ENCODE measurements around the gene CDC42EP5.

Gene CDC42EP5

GRCh38 chr19:54461210-54461609, 11.9 kb downstream of the CDC42EP5 start:
- H3K9ac ChIP-seq: peak overlapping the region; percentile 47 to 97 (median 71); a peak in 20 of 22 replicates

DNA sequence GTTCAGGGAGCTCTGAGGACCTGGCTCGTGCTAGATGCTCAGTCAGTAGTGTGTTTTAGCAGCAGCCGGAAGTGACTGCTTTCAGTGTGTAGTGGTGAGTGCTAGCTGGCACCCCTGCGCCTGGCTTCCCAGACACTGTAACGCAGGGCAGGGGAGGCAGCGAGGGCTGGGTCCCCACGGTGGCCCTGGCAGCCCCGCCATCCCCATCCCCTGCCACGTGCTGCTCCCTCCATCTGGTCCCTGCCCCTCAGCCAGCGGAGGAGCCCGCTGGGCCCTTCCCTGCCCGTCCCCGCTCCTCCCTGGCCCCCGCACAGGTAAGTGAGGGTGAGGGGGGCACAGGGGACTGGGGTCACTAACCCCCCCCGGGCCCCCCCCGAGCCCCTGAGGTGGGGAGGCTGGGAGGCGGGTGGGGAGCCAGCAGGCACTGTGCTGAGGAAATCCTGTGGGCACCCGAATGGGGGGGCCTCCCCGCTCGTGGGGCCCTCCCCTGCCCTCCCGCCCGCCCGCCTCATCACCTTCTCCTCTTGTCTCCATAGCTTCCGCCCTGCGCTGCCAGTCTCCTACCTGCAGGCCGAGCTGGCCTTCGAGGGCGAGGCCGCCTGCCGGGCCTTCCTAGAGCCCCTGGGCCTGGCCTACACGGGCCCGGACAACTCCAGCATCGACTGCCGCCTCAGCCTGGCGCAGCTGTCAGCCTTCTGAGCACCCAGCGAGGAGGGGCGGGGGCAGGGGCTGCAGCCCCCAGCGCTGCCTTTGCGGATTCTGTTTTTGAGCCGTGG, 12.7 kb downstream of the CDC42EP5 start:
- H3K4me2 ChIP-seq: peak overlapping the region; percentile 94 to 100 (median 99)
- H3K27me3 ChIP-seq: no peaks in the 10 kb centered on the region
- H3K36me3 ChIP-seq: peaks cover 65 to 70% (median 68%) of the 10 kb centered on the region in 11 experiments
- peaks cover 68 to 76% (median 71%) of the 10 kb centered on the region in 11 experiments for H4K20me1 ChIP-seq
- H3K4me3 ChIP-seq: peak overlapping the region in 5 of 10 experiments; percentile 41 to 76 (median 51); a peak in 5 of 20 replicates
- H3K9me3 ChIP-seq (replicated peaks in 1 of 11): no peaks in the 10 kb centered on the region
- no peak for TF ChIP-seq Cebpa-rat (IDR thresholded peaks at IDR 0.05)
- peak overlapping the region in 6 of 11 experiments; percentile 2 to 47 (median 14); a peak in 9 of 22 replicates for H3K27ac ChIP-seq
- H3K4me1 ChIP-seq: peaks cover 50 to 75% (median 62%) of the 10 kb centered on the region in 10 experiments
- peak overlapping the region; percentile 47 to 97 (median 71); a peak in 21 of 22 replicates for H3K9ac ChIP-seq

More at GRCh38 chr19:54461210-54461609, 11.9 kb downstream of the CDC42EP5 start:
- Histone ChIP-seq H4K20me1 (peaks cover 60 to 68% (median 63%) of the 10 kb centered on the region in 11 experiments), H3K27ac (peak overlapping the region in 5 of 11 experiments; percentile 20 to 47 (median 41); a peak in 8 of 22 replicates), H3K4me2 (peak overlapping the region; percentile 94 to 100 (median 99)), H3K4me3 (peak overlapping the region in 9 of 10 experiments; percentile 12 to 76 (median 43); a peak in 11 of 20 replicates), H3K9me3 (replicated peaks in 1 of 11) (no peaks in the 10 kb centered on the region), H3K27me3 (no peaks in the 10 kb centered on the region), H3K36me3 (peaks cover 57 to 62% (median 60%) of the 10 kb centered on the region in 11 experiments), H3K4me1 (peaks cover 58 to 79% (median 63%) of the 10 kb centered on the region in 10 experiments)
- no peak for TF ChIP-seq Cebpa-rat (IDR thresholded peaks at IDR 0.05)

DNA sequence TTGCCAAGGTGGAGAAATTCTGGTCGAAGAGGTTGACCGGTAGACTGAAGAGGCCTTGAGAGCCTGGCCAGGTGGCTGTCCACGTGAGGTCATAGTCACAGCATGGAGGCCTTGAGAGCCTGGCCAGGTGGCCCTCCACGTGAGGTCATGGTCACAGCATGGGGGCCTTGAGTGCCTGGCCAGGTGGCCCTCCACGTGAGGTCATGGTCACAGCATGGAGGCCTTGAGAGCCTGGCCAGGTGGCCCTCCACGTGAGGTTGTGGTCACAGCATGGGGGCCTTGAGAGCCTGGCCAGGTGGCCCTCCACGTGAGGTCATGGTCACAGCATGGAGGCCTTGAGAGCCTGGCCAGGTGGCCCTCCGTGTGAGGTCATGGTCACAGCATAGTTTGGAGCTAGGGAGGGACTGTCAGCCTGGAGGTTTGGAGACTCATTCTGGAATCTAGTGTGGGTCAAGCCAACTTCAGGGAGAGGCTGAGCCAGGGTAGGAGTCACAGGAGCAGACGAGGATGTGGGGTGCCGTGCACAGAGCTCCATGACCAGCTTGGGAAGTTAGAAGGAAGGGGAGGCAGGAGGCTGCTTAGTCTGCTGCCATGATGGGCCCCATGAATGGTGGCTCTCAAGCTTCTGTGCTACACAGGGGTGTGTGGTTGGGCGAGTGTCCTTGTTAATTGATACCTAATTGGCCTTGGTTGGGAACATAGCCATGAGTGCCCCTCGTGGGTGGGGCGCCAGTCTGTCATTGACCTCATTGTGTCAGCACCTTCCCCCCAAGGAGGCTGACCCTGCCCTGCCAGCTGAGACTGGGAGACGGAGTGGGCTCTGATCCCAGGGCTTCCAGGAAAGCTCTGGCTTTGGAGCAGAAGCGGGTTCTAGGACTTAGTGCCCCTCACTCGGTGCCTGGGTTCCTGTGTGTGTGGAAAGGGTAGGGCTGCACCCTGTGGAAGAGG, 13.5 kb downstream of the CDC42EP5 start:
- TF ChIP-seq Cebpa-rat (IDR thresholded peaks at IDR 0.05): no peak
- peaks cover 73 to 79% (median 77%) of the 10 kb centered on the region in 11 experiments for H3K36me3 ChIP-seq
- peak overlapping the region in 10 of 11 experiments; percentile 18 to 68 (median 49); a peak in 19 of 22 replicates for H3K9ac ChIP-seq
- no peak overlapping the region for H3K4me3 ChIP-seq
- peaks cover 44 to 69% (median 57%) of the 10 kb centered on the region in 10 experiments for H3K4me1 ChIP-seq
- no peaks in the 10 kb centered on the region for H3K27me3 ChIP-seq
- H3K4me2 ChIP-seq: peak overlapping the region; percentile 22 to 70 (median 65)
- no peaks in the 10 kb centered on the region for H3K9me3 ChIP-seq (replicated peaks in 1 of 11)
- peaks cover 76 to 85% (median 80%) of the 10 kb centered on the region in 11 experiments for H4K20me1 ChIP-seq
- peak overlapping the region in 6 of 11 experiments; percentile 2 to 39 (median 14); a peak in 10 of 22 replicates for H3K27ac ChIP-seq

GRCh38 chr19:54458648-54459281, 14.3 kb downstream of the CDC42EP5 start:
- peaks cover 81 to 87% (median 85%) of the 10 kb centered on the region in 11 experiments for H3K36me3 ChIP-seq
- H3K9ac ChIP-seq: peak overlapping the region in 5 of 11 experiments; percentile 8 to 68 (median 57); a peak in 7 of 22 replicates
- peak overlapping the region; percentile 22 to 70 (median 65); a peak in 19 of 22 replicates for H3K4me2 ChIP-seq
- peaks cover 84 to 93% (median 87%) of the 10 kb centered on the region in 11 experiments for H4K20me1 ChIP-seq
- no peaks in the 10 kb centered on the region for H3K9me3 ChIP-seq (replicated peaks in 1 of 11)
- peak overlapping the region in 1 of 11 experiments; percentile 2; a peak in 2 of 22 replicates for H3K27ac ChIP-seq
- H3K27me3 ChIP-seq: no peaks in the 10 kb centered on the region
- peaks cover 44 to 70% (median 55%) of the 10 kb centered on the region in 10 experiments for H3K4me1 ChIP-seq
- no peak overlapping the region for H3K4me3 ChIP-seq
- no peak for TF ChIP-seq Cebpa-rat (IDR thresholded peaks at IDR 0.05)

DNA sequence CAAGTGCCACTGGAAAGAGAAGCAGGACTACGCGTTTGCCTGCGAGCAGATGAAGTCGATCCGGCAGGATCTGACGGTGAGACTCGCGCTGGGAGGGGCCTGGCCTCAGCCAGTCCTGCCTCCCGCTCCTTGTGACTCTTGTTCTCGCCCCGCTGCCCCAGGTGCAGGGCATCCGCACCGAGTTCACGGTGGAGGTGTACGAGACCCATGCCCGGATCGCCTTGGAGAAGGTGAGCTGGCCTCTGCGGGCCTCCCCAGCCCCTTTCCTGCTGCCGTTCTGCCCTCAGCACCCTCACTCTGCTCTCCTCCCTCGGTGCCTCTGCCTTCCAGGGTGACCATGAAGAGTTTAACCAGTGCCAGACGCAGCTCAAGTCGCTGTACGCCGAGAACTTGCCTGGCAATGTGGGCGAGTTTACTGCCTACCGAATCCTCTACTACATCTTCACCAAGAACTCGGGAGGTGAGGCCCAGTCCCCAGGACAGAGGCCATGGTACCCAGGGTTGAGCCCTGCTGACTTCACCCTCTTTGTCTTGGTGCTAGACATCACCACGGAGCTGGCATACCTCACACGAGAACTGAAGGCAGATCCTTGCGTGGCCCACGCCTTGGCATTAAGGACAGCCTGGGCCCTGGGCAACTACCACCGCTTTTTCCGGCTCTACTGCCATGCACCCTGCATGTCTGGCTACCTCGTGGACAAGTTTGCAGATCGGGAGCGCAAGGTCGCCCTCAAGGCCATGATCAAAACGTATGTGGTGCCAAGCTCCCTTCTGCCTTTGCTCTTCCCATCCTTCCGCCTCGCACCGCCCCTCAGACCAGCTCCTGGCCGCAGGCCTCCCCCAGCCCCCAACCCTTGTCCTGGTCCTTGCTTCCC, 15.1 kb downstream of the CDC42EP5 start:
- Histone ChIP-seq H3K36me3 (peaks cover 89 to 94% (median 92%) of the 10 kb centered on the region in 11 experiments), H3K4me2 (peak overlapping the region in 7 of 11 experiments; percentile 60 to 70 (median 68); a peak in 7 of 22 replicates), H3K27ac (peak overlapping the region in 1 of 11 experiments; percentile 2; a peak in 1 of 22 replicates), H3K9me3 (replicated peaks in 1 of 11) (no peaks in the 10 kb centered on the region), H4K20me1 (peaks cover 92 to 100% (median 95%) of the 10 kb centered on the region in 11 experiments), H3K4me1 (peaks cover 44 to 71% (median 50%) of the 10 kb centered on the region in 10 experiments), H3K4me3 (no peak overlapping the region), H3K9ac (peak overlapping the region in 3 of 11 experiments; percentile 23 to 68 (median 61); a peak in 5 of 22 replicates), H3K27me3 (no peaks in the 10 kb centered on the region)
- TF ChIP-seq Cebpa-rat (IDR thresholded peaks at IDR 0.05): no peak

GRCh38 chr19:54456423-54457373, 16.4 kb downstream of the CDC42EP5 start:
- Histone ChIP-seq H3K36me3 (peaks cover 95 to 98% (median 97%) of the 10 kb centered on the region in 11 experiments), H3K9me3 (replicated peaks in 1 of 11) (no peaks in the 10 kb centered on the region), H3K27ac (no peak overlapping the region), H3K4me1 (peaks cover 32 to 70% (median 43%) of the 10 kb centered on the region in 10 experiments), H3K4me3 (no peak overlapping the region), H3K27me3 (no peaks in the 10 kb centered on the region), H3K9ac (no peak overlapping the region), H4K20me1 (peaks cover 96 to 100% (median 98%) of the 10 kb centered on the region in 11 experiments), H3K4me2 (no peak overlapping the region; a peak in 1 of 22 replicates)
- no peak for TF ChIP-seq Cebpa-rat (IDR thresholded peaks at IDR 0.05)

Measured in BLaER1 treated with 17β-estradiol and CSF1 and Interleukin-3, amounts not matched to agents 10 nM and 100 nM (cell line).